DMS 273 treated with DMSO at 0.1 percent for 48 hours (cell line): ENCODE data around the gene MET.
"Not testable (repeated sequence)": the region's sequence is repeated elsewhere in the genome, so short reads cannot be mapped to it uniquely, and the experiment has no call there.

ENCODE experiments used
- DNase-seq: peaks from one replicate; lab custom pipeline; 2025; lab: John Stamatoyannopoulos, UW

Gene MET

DNA sequence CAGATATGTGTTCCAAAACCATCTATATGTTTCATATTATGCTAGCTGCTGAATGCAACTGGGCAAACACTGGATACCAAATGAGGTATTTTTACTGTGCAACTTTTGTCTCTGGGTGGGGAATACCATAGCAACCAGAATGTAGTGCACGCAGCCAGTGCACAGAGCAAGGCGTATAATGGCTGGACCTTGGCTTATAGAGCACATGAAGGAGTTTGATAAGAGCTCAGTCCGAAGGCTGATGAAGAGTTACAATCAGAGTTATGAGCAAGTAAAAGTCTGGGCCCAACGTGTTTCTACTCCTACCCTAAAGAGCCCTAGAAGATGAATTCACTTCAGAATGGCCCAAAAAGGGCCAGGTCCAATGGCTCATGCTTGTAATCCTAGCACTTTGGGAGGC, 82.2 kb downstream of the MET start:
- no peak for DNase-seq

DNA sequence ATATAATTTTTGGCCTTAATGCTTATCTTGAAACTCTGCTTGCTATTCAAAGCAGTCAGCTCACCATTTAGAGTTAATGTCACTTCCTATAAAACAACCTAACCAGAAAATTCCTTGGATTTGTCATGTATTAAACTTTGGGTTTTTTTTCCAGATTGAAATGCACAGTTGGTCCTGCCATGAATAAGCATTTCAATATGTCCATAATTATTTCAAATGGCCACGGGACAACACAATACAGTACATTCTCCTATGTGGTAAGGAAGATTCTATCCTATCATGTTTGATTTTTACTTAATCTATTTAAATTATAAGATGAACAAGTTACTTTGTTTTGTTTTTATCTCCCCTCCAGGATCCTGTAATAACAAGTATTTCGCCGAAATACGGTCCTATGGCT, 85.3 kb downstream of the MET start:
- no peak for DNase-seq

DNA sequence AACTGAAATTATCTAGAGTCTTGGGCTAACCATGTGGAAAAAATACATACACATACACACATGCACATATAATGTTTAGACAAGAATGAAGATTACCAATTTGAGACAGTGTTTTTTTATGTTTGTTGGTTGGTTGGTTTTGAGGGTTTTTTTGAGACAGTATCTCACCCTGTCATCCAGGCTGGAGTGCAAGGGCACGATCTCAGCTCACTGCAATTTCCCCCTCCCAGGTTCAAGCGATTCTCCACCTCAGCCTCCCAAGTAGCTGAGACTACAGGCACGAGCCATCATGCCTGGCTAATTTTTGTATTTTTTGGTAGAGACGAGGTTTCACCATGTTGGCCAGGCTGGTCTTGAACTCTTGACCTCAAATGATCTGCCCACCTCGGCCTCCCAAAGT, 87.6 kb downstream of the MET start:
- DNase-seq, result not testable (repeated sequence)

DNA sequence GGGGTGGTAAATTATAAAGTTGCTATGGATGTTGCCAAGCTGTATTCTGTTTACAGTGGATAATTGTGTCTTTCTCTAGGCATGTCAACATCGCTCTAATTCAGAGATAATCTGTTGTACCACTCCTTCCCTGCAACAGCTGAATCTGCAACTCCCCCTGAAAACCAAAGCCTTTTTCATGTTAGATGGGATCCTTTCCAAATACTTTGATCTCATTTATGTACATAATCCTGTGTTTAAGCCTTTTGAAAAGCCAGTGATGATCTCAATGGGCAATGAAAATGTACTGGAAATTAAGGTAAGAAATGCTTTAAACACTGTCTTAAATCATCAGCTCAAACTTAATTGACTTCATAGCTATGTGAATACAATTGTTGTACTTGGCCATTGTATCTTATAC, 91.0 kb downstream of the MET start:
- DNase-seq, result no peak

DNA sequence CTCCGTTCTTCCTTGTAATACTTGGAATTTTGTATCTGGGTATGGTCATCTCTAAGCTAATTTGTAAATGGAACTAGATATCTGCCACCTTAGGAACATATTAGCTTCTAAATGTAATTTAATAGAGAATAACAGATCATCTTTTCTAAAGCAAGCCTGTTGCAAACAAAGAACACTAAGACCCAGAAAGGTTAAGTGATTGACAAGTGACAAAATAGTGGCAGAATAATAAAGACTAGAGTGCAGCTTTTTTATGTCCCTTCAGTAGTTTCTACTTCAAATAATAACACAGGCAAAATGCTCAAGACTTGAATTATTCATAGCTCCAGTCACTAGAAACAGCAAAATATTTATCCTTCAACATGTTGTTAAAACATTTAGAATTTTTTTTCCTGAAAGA, 91.7 kb downstream of the MET start:
- no peak for DNase-seq

GRCh38 chr7:116766881-116767280, 94.9 kb downstream of the MET start:
- DNase-seq, result no peak

GRCh38 chr7:116769546-116769945, 97.5 kb downstream of the MET start:
- DNase-seq, result no peak

DNA sequence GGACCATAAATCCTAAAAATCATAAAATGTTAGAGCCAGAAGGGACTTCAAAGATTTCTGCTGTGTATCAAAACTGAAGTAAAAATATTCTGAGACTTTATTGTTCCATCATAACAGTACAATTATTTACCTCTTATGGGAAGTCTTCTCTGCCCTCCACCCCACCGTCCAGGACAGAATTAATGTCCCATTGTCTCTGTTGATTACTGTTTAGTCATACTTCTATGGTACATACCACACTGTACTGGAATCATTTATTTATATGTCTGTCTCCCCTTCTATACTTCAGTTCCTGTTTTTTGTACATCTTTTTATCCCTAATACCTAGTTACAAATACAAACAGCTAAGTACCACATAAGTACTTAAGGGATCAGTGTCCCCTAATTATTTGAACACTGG, 98.9 kb downstream of the MET start:
- no peak for DNase-seq

DNA sequence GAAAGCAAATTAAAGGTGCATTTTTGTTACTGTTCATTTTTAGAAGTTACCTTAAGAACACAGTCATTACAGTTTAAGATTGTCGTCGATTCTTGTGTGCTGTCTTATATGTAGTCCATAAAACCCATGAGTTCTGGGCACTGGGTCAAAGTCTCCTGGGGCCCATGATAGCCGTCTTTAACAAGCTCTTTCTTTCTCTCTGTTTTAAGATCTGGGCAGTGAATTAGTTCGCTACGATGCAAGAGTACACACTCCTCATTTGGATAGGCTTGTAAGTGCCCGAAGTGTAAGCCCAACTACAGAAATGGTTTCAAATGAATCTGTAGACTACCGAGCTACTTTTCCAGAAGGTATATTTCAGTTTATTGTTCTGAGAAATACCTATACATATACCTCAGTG, 99.6 kb downstream of the MET start:
- DNase-seq, result no peak

GRCh38 chr7:116772423-116772863, 100.4 kb downstream of the MET start:
- DNase-seq, result no peak

DNA sequence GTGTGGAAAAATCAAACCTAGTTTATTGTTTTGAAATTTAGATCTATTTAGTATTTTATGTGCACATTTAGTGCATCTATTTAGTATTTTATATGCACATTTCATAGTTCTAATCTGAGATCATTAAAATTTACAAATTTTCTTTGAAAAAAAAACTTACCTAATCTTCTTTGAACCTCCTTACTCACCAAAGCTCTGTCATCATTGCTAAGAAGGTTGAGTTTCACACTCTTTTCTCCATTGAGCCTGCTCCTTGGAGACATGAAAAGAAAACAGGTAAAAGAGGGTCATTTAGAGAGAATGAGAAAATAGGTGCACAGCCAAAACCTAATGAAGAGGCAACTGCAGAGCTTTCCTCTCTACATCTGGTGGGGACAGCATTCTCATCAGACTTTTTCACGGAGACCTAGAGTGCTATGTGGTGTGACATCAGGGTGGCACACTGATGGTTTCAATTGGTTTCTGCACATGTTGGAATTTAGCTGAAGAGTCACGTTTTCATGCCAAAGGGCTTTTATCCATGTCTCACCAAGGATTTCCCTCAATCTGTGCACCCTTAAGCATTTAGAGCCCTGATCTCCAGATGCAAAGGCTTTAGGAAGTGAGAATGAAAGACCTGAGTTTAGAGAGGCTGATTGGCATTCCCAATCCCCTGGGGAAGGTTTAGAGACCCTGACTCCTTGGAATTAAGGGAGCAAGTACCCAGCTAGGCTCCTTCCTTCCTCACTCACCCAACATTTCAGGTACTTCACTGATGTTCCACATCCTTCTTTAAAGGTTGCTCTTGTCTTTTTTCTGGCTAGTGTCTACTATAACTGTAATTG, 101.1 kb downstream of the MET start:
- no peak for DNase-seq

DNA sequence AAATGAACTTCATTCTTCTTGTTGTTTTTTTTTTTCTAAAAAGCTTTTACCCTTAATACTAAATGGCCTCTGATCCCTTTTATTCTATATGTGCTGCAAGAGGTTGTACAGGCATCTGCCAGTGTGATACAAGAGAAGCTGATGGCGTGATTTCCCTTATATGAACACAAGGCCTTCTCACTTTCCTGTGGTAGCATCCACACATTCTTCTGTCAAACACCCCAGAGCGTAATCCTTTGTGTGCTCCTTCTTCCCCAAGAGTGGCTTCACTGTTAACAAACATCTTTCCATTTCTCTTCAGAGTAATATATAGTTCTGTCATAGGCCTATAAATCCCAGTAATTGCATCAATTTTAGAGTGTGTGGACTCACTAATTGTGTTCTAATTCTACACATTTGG, 104.0 kb downstream of the MET start:
- no peak for DNase-seq

- no peak for DNase-seq
Measured at GRCh38 chr7:116776610-116777289, 104.8 kb downstream of the MET start.

DNA sequence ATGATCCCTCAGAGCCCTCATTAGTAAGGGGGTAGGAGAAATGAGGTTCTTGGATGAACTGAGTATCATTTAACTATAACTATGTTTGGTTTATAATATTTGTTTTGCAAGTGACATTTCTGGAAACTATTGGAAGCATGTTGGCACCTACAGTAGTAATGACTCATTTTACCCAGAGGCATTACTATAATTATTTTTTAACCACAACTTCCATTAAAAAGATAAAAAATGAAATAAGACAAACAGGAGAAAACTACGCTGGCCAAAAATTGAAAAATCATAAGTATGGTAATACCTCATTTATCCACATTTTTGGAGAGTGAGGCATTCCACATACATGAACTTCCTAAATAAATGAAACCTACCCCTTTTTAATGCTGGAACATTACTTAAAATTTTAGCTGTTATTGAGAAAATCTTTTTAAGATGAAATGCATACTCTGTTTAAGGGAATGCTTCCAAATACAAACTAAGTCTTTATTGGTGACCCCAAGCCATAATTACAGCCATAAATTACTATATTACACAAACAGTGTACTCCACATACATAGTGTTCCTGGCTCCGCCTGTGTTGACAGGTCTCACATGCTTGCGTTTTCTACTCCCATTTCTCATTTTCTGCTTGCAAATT, 105.8 kb downstream of the MET start:
- no peak for DNase-seq

GRCh38 chr7:116779216-116779615, 107.2 kb downstream of the MET start:
- DNase-seq, result no peak

GRCh38 chr7:116779931-116780330, 107.9 kb downstream of the MET start:
- DNase-seq, result no peak

- no peak for DNase-seq
Measured at GRCh38 chr7:116780521-116780920, 108.5 kb downstream of the MET start.

- no peak for DNase-seq
Measured at GRCh38 chr7:116780966-116781365, 109.0 kb downstream of the MET start.

DNA sequence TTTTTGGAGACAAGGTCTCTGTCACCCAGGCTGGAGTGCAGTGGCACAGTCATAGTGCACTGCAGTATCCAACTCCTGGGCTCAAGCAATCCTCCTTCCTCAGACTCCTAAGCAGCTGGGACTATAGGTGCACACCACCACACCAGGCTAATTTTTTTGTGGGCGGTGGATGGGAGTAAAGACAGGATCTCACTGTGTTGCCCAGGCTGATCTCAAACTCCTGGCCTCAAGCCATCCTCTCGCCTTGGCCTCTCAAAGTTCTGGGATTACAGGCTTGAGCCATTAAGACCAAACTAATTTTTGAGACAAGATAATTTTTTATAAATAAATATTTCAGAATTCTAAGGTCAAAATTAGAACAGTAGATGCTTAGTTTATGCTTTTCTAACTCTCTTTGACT, 109.6 kb downstream of the MET start:
- DNase-seq, result no peak

- DNase-seq, result peak; percentile 11
Measured at GRCh38 chr7:116782177-116782711, 110.2 kb downstream of the MET start.

GRCh38 chr7:116783666-116784318, 111.8 kb downstream of the MET start:
- DNase-seq, result no peak

GRCh38 chr7:116784647-116785046, 112.7 kb downstream of the MET start:
- DNase-seq, result no peak
